Gastrocnemius medialis (tissue), 4 donors: ENCODE results near the gene DNM2.

Experiments
- POLR2A ChIP-seq, 2 donors: fragments of 450-650 bp; IDR thresholded peaks; one replicate each; pipeline ENCODE4 v1.6.1; 2017; ENCODE audit warnings: antibody characterized with exemption in 2 of 2, mild to moderate bottlenecking in 2 of 2, moderate library complexity in 2 of 2
- TF ChIP-seq, protein P1 (sequence below), 5 experiments: fragments of 450-650 bp in 3 of 5; fragments of 200-600 bp in 2 of 5; sonication (generic) in 2 of 5; IDR thresholded peaks in 4 of 5; conservative IDR thresholded peaks in 1 of 5; 1 replicate in 4 of 5; 2 replicates in 1 of 5; pipeline ENCODE4 v1.5.1; 2016 to 2019; ENCODE audit warnings: antibody characterized with exemption in 5 of 5, mild to moderate bottlenecking in 3 of 5, moderate library complexity in 3 of 5

DNA sequence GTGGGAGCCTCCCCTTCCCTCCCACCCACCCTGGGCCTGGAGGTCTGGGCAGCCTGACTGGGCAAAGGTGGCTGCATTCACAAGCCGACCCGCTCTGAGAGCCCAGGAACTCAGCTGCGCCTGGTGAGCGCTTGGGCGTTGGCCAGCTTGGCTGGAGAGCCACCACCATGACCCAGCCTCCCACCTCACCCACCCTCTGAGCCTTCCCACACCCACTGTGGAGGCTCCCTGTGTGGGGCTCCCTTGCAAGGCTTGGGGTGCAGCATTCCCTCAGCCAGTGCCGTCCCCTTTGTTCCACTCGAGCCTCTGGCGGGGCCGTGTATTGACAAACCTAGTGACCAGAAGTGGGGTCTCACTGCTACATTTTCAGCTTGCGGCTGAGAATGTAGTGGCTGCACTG lies 31.7 kb upstream of the DNM2 start:
- TF ChIP-seq, protein P1, sequence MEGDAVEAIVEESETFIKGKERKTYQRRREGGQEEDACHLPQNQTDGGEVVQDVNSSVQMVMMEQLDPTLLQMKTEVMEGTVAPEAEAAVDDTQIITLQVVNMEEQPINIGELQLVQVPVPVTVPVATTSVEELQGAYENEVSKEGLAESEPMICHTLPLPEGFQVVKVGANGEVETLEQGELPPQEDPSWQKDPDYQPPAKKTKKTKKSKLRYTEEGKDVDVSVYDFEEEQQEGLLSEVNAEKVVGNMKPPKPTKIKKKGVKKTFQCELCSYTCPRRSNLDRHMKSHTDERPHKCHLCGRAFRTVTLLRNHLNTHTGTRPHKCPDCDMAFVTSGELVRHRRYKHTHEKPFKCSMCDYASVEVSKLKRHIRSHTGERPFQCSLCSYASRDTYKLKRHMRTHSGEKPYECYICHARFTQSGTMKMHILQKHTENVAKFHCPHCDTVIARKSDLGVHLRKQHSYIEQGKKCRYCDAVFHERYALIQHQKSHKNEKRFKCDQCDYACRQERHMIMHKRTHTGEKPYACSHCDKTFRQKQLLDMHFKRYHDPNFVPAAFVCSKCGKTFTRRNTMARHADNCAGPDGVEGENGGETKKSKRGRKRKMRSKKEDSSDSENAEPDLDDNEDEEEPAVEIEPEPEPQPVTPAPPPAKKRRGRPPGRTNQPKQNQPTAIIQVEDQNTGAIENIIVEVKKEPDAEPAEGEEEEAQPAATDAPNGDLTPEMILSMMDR (IDR thresholded peaks at IDR 0.05 in 4 of 5, conservative IDR thresholded peaks at IDR 0.05 in 1 of 5), result no peak
- no peak for TF ChIP-seq POLR2A (IDR thresholded peaks at IDR 0.05)
